ENCODE results near the gene GOLGA7B. TPM values are rescaled to one million over a fixed set of nuclear protein-coding genes. Genes with fewer than 3 reads are reported as not detected.

Gene GOLGA7B
- polyA plus RNA-seq, 1 experiment: not detected

DNA sequence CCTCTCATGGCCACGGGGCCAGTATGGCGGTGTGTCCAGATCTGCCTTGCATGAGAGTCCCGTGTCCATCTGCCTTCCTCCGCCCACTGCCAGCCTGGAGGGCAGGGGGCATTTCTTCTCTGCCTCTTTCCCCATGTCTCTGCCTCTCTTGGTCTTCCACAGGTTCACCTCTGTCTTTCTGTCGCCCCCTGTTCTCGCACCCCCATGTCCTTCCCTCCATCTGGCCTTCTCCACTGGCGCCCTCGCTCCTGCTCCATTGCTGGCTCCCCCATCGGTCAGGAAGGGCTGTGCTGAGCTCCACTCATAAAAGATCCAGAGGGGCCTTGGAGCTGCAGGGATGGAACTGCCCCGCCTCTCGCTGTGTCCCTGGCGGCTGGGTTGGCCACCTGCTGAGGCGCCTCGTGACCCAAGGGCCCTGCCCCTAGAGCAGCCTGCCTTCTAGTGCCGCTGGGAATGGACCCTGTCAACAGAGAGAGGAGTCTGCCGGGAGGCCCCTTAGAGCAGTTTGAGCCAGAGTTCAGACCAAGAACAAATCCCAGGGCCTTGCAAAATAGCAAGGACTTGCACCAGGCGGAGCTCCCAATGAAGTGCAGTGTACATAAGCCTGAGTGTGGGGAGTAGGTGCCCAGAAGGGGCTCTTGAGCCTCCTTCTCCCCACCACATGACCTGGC lies 42.0 kb downstream of the GOLGA7B start:
- Histone ChIP-seq H3K9me3 (ENCODE audit: control insufficient read depth, insufficient read depth, low read length) (no peaks in the 10 kb centered on the region; the same call in 1 of the 2 replicates), H3K4me3 (ENCODE audit: low read depth, low read length) (no peak overlapping the region), H3K27ac (ENCODE audit: low read depth, low read length) (no peak overlapping the region), H3K27me3 (ENCODE audit: control insufficient read depth, insufficient read depth, low read length) (peaks cover 7% of the 10 kb centered on the region)
- CTCF ChIA-PET: no interaction called here
- TF ChIP-seq, protein P1, sequence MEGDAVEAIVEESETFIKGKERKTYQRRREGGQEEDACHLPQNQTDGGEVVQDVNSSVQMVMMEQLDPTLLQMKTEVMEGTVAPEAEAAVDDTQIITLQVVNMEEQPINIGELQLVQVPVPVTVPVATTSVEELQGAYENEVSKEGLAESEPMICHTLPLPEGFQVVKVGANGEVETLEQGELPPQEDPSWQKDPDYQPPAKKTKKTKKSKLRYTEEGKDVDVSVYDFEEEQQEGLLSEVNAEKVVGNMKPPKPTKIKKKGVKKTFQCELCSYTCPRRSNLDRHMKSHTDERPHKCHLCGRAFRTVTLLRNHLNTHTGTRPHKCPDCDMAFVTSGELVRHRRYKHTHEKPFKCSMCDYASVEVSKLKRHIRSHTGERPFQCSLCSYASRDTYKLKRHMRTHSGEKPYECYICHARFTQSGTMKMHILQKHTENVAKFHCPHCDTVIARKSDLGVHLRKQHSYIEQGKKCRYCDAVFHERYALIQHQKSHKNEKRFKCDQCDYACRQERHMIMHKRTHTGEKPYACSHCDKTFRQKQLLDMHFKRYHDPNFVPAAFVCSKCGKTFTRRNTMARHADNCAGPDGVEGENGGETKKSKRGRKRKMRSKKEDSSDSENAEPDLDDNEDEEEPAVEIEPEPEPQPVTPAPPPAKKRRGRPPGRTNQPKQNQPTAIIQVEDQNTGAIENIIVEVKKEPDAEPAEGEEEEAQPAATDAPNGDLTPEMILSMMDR (IDR thresholded peaks at IDR 0.05; ENCODE audit: low read depth, low read length): no peak
- POLR2A ChIA-PET: no interaction called here
- no peak for DNase-seq (ENCODE audit: low read depth, low spot score)

DNA sequence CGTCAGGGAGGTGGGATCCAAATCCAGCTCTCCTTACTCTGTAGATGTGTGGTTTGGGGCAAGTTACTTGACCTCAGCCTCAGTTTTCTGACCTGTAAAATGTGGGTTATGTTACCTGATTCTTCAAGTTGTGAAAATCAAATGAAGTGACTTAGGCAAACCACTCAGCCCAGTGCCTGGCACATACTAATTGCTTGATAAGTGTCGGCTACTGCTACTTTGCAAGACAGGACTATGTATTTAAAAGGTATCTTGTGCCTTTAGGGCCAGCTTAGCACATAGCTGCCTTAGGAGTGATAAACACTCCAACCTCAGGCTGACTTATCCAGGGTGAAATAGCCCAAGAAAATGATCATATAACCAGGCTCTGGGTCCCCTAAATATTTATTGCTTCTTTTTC lies 42.9 kb downstream of the GOLGA7B start:
- Histone ChIP-seq H3K9me3 (ENCODE audit: control insufficient read depth, insufficient read depth, low read length) (no peaks in the 10 kb centered on the region; the same call in 1 of the 2 replicates), H3K4me3 (ENCODE audit: low read depth, low read length) (no peak overlapping the region), H3K27me3 (ENCODE audit: control insufficient read depth, insufficient read depth, low read length) (peaks cover 7% of the 10 kb centered on the region), H3K27ac (ENCODE audit: low read depth, low read length) (no peak overlapping the region)
- no peak for DNase-seq (ENCODE audit: low read depth, low spot score)
- ChIA-PET CTCF (no interaction called here), POLR2A (no interaction called here)
- TF ChIP-seq, protein P1 (IDR thresholded peaks at IDR 0.05; ENCODE audit: low read depth, low read length): no peak

DNA sequence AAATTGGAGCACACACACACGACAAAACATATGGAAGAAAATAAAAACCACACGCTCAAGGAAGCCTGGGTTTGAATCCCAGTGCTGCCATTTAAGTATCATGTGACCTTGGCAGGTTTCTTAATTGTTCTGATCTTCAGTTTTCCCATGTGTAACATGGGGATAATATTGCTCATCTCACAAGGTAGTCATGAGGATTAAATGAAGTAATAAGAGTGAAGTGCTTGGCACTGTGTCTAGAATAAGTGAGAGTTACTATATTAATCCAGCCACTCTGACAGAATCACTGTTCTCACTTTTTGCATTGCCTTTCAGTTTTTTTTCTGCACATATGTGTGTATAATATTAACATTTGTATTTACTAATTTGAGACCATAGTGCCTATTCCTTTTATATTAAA lies 43.3 kb downstream of the GOLGA7B start:
- H3K27ac ChIP-seq (ENCODE audit: low read depth, low read length): no peak overlapping the region
- CTCF ChIA-PET: no interaction called here
- H3K4me3 ChIP-seq (ENCODE audit: low read depth, low read length): no peak overlapping the region
- TF ChIP-seq, protein P1 (IDR thresholded peaks at IDR 0.05; ENCODE audit: low read depth, low read length): no peak
- no peak for DNase-seq (ENCODE audit: low read depth, low spot score)
- POLR2A ChIA-PET: no interaction called here
- H3K27me3 ChIP-seq (ENCODE audit: control insufficient read depth, insufficient read depth, low read length): peaks cover 8% of the 10 kb centered on the region
- H3K9me3 ChIP-seq (ENCODE audit: control insufficient read depth, insufficient read depth, low read length): no peaks in the 10 kb centered on the region; the same call in 1 of the 2 replicates

DNA sequence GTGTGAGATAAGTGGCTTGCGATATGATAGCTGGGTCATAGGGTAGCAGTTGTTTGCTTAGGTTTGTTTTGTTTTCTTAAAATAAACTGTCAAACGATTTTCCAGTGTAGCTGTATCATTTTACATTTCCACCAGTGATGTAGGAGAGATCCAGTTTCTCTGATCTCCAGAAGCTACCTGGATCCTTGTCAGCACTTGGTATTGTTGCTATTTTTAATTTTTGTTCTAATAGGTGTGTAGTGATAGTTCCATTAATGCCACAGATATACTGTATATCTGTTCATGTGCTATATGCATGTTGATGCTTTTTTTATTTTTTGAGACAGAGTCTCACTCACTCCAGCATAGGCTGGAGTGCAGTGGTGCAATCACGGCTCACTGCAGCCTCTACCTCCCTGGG lies 44.4 kb downstream of the GOLGA7B start:
- Histone ChIP-seq H3K4me3 (ENCODE audit: low read depth, low read length) (no peak overlapping the region), H3K9me3 (ENCODE audit: control insufficient read depth, insufficient read depth, low read length) (no peaks in the 10 kb centered on the region; the same call in 1 of the 2 replicates), H3K27me3 (ENCODE audit: control insufficient read depth, insufficient read depth, low read length) (peaks cover 8% of the 10 kb centered on the region), H3K27ac (ENCODE audit: low read depth, low read length) (no peak overlapping the region)
- ChIA-PET CTCF (no interaction called here), POLR2A (no interaction called here)
- DNase-seq (ENCODE audit: low read depth, low spot score): no peak
- TF ChIP-seq, protein P1 (IDR thresholded peaks at IDR 0.05; ENCODE audit: low read depth, low read length): no peak

DNA sequence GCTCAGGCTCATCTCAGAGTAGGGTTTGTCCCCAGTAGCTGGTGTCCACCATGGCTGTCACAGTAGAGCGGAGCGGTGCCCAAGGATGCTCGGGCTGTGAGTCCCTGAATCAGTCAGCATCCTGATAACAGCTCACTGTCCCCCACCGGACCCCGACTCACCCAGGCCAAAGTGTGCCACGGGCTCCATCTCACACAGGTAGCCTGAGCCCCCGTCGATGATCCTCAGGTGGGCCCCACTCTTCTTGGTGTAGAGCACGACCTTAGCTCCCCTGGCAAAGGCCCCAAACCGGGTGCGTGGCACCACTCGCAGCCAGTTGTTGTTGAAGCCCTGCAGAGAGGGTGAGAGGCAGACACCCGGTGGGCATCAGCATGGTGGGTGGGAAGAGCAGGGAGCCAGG lies 45.4 kb downstream of the GOLGA7B start:
- H3K27ac ChIP-seq (ENCODE audit: low read depth, low read length): no peak overlapping the region
- no peak for DNase-seq (ENCODE audit: low read depth, low spot score)
- TF ChIP-seq, protein P1 (IDR thresholded peaks at IDR 0.05; ENCODE audit: low read depth, low read length): no peak
- H3K27me3 ChIP-seq (ENCODE audit: control insufficient read depth, insufficient read depth, low read length): peaks cover 8% of the 10 kb centered on the region
- CTCF ChIA-PET: no interaction called here
- H3K9me3 ChIP-seq (ENCODE audit: control insufficient read depth, insufficient read depth, low read length): no peaks in the 10 kb centered on the region; the same call in 1 of the 2 replicates
- POLR2A ChIA-PET: no interaction called here
- no peak overlapping the region for H3K4me3 ChIP-seq (ENCODE audit: low read depth, low read length)

Measured in AG04450 (cell line).